Endothelial cell of umbilical vein (primary cell): ENCODE measurements around the gene OR2V1. TPM values are rescaled to one million over a fixed set of nuclear protein-coding genes. Genes with fewer than 3 reads are reported as not detected.
A peak's percentile ranks its signal among the peaks of the same experiment; 100 is the strongest.

Source experiments
- BruUV-seq: library from RNA; stranded (reverse); fragments of 400-500 nt; replicated peaks from 2 replicates; lab custom pipeline; 2021; lab: Mats Ljungman, UMichigan
- CTCF ChIA-PET: fragments of 300-600, 350-600 bp; sonication (Branson Sonifier 250); formaldehyde crosslinking; loops from one replicate; lab custom pipeline; 2021; ENCODE audit warnings: antibody characterized with exemption, inconsistent platforms; lab: Charles Lee
- POLR2A ChIA-PET: fragments of 300-600, 350-600 bp; sonication (Branson Sonifier 250); formaldehyde crosslinking; loops from one replicate; lab custom pipeline; 2021; ENCODE audit warnings: antibody characterized with exemption, inconsistent platforms; lab: Charles Lee
- DNase-seq: peaks from one replicate; pipeline ENCODE4 v3.0.0-alpha.2; 2011; ENCODE audit warnings: low read depth, low spot score
- FAIRE-seq: peaks from 2 replicates; lab custom pipeline; 2011; peaks lifted over from hg19 to GRCh38; lab: Jason Lieb, UNC
- H2AFZ ChIP-seq: 2 replicates; pipeline ENCODE4 v1.6.0; 2012; ENCODE audit warnings: low read depth, low read length, control low read depth, inconsistent platforms
- H3K27ac ChIP-seq: 2 replicates; pipeline ENCODE4 v1.5.1; 2011; ENCODE audit warnings: low read depth, mild to moderate bottlenecking, control low read depth, low read length, moderate library complexity; ENCODE audit not compliant: insufficient read depth
- H3K27me3 ChIP-seq, 2 experiments: 2 replicates each; pipeline versions ENCODE4 v1.6.0 to v1.6.1; 2011; ENCODE audit warnings: low read length in 2 of 2, mixed read lengths in 1 of 2; ENCODE audit not compliant: control insufficient read depth in 2 of 2, insufficient read depth in 2 of 2
- H3K36me3 ChIP-seq, 2 experiments: 2 replicates in 1 of 2; 3 replicates in 1 of 2; pipeline ENCODE4 v1.5.1; 2011; ENCODE audit warnings: low read length in 2 of 2, mild to moderate bottlenecking in 1 of 2, moderate library complexity in 1 of 2; ENCODE audit not compliant: control insufficient read depth in 2 of 2, insufficient read depth in 2 of 2; ENCODE audit errors: extremely low read depth in 1 of 2
- H3K4me1 ChIP-seq: 3 replicates; pipeline ENCODE4 v1.5.1; 2011; ENCODE audit warnings: mild to moderate bottlenecking, low read length; ENCODE audit not compliant: control insufficient read depth, insufficient read depth; ENCODE audit errors: extremely low read depth
- H3K4me2 ChIP-seq: 2 replicates; pipeline ENCODE4 v1.6.1; 2011; ENCODE audit warnings: low read length, control low read depth, mixed read lengths; ENCODE audit not compliant: insufficient read depth
- H3K4me3 ChIP-seq, 3 experiments: fragments of 200-600 bp in 1 of 3; sonication (generic), shearing (Covaris generic) in 1 of 3; replicated peaks in 1 of 3; 2 replicates each; pipeline ENCODE4 v1.5.1; 2011 to 2016; ENCODE audit warnings: control low read depth in 3 of 3, low read length in 3 of 3, mild to moderate bottlenecking in 2 of 3, inconsistent platforms in 1 of 3, low read depth in 1 of 3, moderate library complexity in 1 of 3; ENCODE audit not compliant: insufficient read depth in 1 of 3
- H3K79me2 ChIP-seq: 2 replicates; pipeline ENCODE4 v1.6.0; 2012; ENCODE audit warnings: low read length, inconsistent platforms; ENCODE audit not compliant: control insufficient read depth, insufficient read depth
- H3K9ac ChIP-seq: replicated peaks from 2 replicates; pipeline ENCODE3; 2011; ENCODE audit warnings: low read length, control low read depth; ENCODE audit not compliant: insufficient read depth; ENCODE audit errors: extremely low read depth
- H3K9me1 ChIP-seq: replicated peaks from 3 replicates; pipeline ENCODE4 v1.6.0; 2011; ENCODE audit warnings: mild to moderate bottlenecking, low read length; ENCODE audit not compliant: control insufficient read depth, insufficient read depth; ENCODE audit errors: extremely low read depth
- H3K9me3 ChIP-seq: replicated peaks from 2 replicates; pipeline ENCODE4 v1.5.1; 2012; ENCODE audit warnings: low read length, inconsistent platforms; ENCODE audit not compliant: control insufficient read depth, insufficient read depth
- H4K20me1 ChIP-seq: replicated peaks from 2 replicates; pipeline ENCODE3; 2011; ENCODE audit warnings: mild to moderate bottlenecking, low read length; ENCODE audit not compliant: control insufficient read depth, insufficient read depth; ENCODE audit errors: extremely low read depth
- EZH2 ChIP-seq: IDR thresholded peaks from 2 replicates; pipeline ENCODE4 v1.6.1; 2012; ENCODE audit warnings: borderline replicate concordance, low read depth, mild to moderate bottlenecking, moderate library complexity, low read length, inconsistent platforms; ENCODE audit not compliant: severe bottlenecking
- FOS ChIP-seq: IDR thresholded peaks from 2 replicates; pipeline ENCODE4 v1.6.1; 2011; ENCODE audit warnings: mild to moderate bottlenecking, low read length, moderate library complexity, borderline replicate concordance; ENCODE audit not compliant: insufficient read depth
- GATA2 ChIP-seq: IDR thresholded peaks from 2 replicates; pipeline ENCODE4 v1.7.0; 2011; ENCODE audit warnings: low read depth, mild to moderate bottlenecking, moderate library complexity, mixed read lengths, low read length; ENCODE audit not compliant: insufficient read length, insufficient read depth
- JUN ChIP-seq: IDR thresholded peaks from 2 replicates; pipeline ENCODE4 v1.6.1; 2011; ENCODE audit warnings: borderline replicate concordance, low read depth; ENCODE audit not compliant: insufficient read length, insufficient read depth
- MAX ChIP-seq: IDR thresholded peaks from 2 replicates; pipeline ENCODE4 v1.6.1; 2011; ENCODE audit not compliant: insufficient read depth, insufficient read length
- MYC ChIP-seq: IDR thresholded peaks from one replicate; pipeline ENCODE4 v1.6.1; 2011; ENCODE audit warnings: mild to moderate bottlenecking, low read depth, low read length
- POLR2A ChIP-seq: IDR thresholded peaks from 2 replicates; pipeline ENCODE4 v1.6.1; 2012; ENCODE audit warnings: low read depth, mild to moderate bottlenecking, control low read depth, low read length
- POLR2AphosphoS5 ChIP-seq: IDR thresholded peaks from 2 replicates; pipeline ENCODE4 v1.6.1; 2012; ENCODE audit warnings: low read depth, mild to moderate bottlenecking, control low read depth, low read length, moderate library complexity; ENCODE audit not compliant: insufficient read depth
- dilution Hi-C: fragments of 300-500 bp; cut with MboI; formaldehyde crosslinking; loops from one replicate; pipeline ENCODE4 v1.15.0; 2019; ENCODE audit warnings: low sequenced_read_pairs; ENCODE audit not compliant: extremely low pct_ligation_motif_present
- intact Hi-C: fragments of 100-400 bp; cut with micrococcal nuclease; formaldehyde crosslinking; loops from one replicate; pipeline ENCODE4 v1.10.0; 2022
- polyA plus RNA-seq, 4 experiments: library from polyadenylated mRNA; depleted of rRNA in 3 of 4; stranded (reverse) in 3 of 4; unstranded in 1 of 4; fragments of >200 nt; gene quantifications; 2 replicates each; pipeline versions ENCODE4 v1.2.1 to v1.2.3, GENCODE V29; 2011 to 2012; ENCODE audit warnings: missing spikeins in 1 of 4
- total RNA-seq: library from RNA; stranded (reverse); gene quantifications from 2 replicates; pipeline ENCODE4 v1.2.3, GENCODE V29; 2021

The OR2V1 gene
- total and polyA plus RNA-seq, 2 donors (not counting 3 experiments of a cell fraction or from before 2014, with no cell fraction given) = not detected

GRCh38 chr5:181170996-181171395, 40.0 kb upstream of the OR2V1 start:
- dilution Hi-C loops = no loop called here
- CTCF ChIA-PET = interaction anchor here (0.7 to 1.1 kb wide), 3 partner anchors 12 to 386 kb away, joined by 3 to 4 read pairs (median 3); no protein-coding TSS in a partner anchor

GRCh38 chr5:181170237-181170825, 39.4 kb upstream of the OR2V1 start:
- intact Hi-C loops = no loop called here

More at GRCh38 chr5:181170996-181171395, 40.0 kb upstream of the OR2V1 start:
- intact Hi-C loops = no loop called here
- H3K4me3 ChIP-seq = no peak overlapping the region
- H4K20me1 ChIP-seq = no peaks in the 10 kb centered on the region
- POLR2A ChIA-PET = no interaction called here
- H3K27ac ChIP-seq = no peak overlapping the region
- BruUV-seq = no TSS peak
- no peak overlapping the region for H3K4me2 ChIP-seq
- no peak for DNase-seq
- no peaks in the 10 kb centered on the region for H3K9me1 ChIP-seq
- no peaks in the 10 kb centered on the region for H3K9me3 ChIP-seq
- H3K4me1 ChIP-seq = peaks cover 9% of the 10 kb centered on the region
- H3K27me3 ChIP-seq = peaks cover 21 to 33% of the 10 kb centered on the region in 2 experiments
- no peak for TF ChIP-seq GATA2
- no peak for TF ChIP-seq POLR2A
- TF ChIP-seq POLR2AphosphoS5 = no peak
- no peaks in the 10 kb centered on the region for H3K79me2 ChIP-seq
- no peak overlapping the region for H3K9ac ChIP-seq
- FAIRE-seq = no peak
- H2AFZ ChIP-seq = no peak overlapping the region
- H3K36me3 ChIP-seq = no peaks in the 10 kb centered on the region

More at GRCh38 chr5:181170237-181170825, 39.4 kb upstream of the OR2V1 start:
- H3K4me3 ChIP-seq = peak overlapping the region in 1 of 3 experiments; percentile 23
- peaks cover 9% of the 10 kb centered on the region for H3K4me1 ChIP-seq
- peak overlapping the region; percentile 59 for H3K4me2 ChIP-seq
- CTCF ChIA-PET = interaction anchor here (0.7 to 1.1 kb wide), 3 partner anchors 12 to 386 kb away, joined by 3 to 4 read pairs (median 3); no protein-coding TSS in a partner anchor
- no peaks in the 10 kb centered on the region for H3K79me2 ChIP-seq
- no peaks in the 10 kb centered on the region for H3K36me3 ChIP-seq
- no peak overlapping the region for H3K27ac ChIP-seq
- no peak overlapping the region for H3K9ac ChIP-seq
- POLR2A ChIA-PET = no interaction called here
- H3K27me3 ChIP-seq = peaks cover 21 to 33% of the 10 kb centered on the region in 2 experiments
- dilution Hi-C loops = no loop called here
- FAIRE-seq (no peak), DNase-seq (no peak)
- peak overlapping the region; percentile 75 for H2AFZ ChIP-seq
- H4K20me1 ChIP-seq = no peaks in the 10 kb centered on the region
- TF ChIP-seq MAX = no peak
- TF ChIP-seq EZH2 = peak; percentile 65
- TF ChIP-seq FOS = no peak
- no peak for TF ChIP-seq JUN
- no peak for TF ChIP-seq MYC
- TF ChIP-seq POLR2AphosphoS5 = no peak
- no peak for TF ChIP-seq POLR2A
- no peak for TF ChIP-seq GATA2
- H3K9me1 ChIP-seq = no peaks in the 10 kb centered on the region
- H3K9me3 ChIP-seq = no peaks in the 10 kb centered on the region
- no TSS peak for BruUV-seq
